ENCODE results near the gene TSHZ3. TPM values are rescaled to one million over a fixed set of nuclear protein-coding genes. Genes with fewer than 3 reads are reported as not detected.
A peak's percentile ranks its signal among the peaks of the same experiment; 100 is the strongest.

Gene TSHZ3
- total RNA-seq, 1 donor from 2014 or later, result 32.8 TPM

GRCh38 chr19:31339411-31339810 is 9.8 kb downstream of the TSHZ3 start:
- peak; percentile 46 for ATAC-seq
- intact Hi-C loops (cut with DNase I), result no loop called here

GRCh38 chr19:31338069-31338776 is 11.0 kb downstream of the TSHZ3 start:
- intact Hi-C loops (cut with DNase I), result no loop called here
- ATAC-seq (peak; percentile 90), DNase-seq (ENCODE audit: low spot score) (peak; percentile 74)

More at GRCh38 chr19:31339411-31339810, 9.8 kb downstream of the TSHZ3 start:
- no peak for DNase-seq (ENCODE audit: low spot score)

GRCh38 chr19:31337008-31337914 is 12.0 kb downstream of the TSHZ3 start:
- ATAC-seq (no peak), DNase-seq (ENCODE audit: low spot score) (no peak)
- intact Hi-C loops (cut with DNase I), result no loop called here

- intact Hi-C loops (cut with DNase I), result no loop called here
- DNase-seq (ENCODE audit: low spot score), result peak; percentile 51
- no peak for ATAC-seq
Observed at GRCh38 chr19:31335716-31336115, 13.5 kb downstream of the TSHZ3 start.

GRCh38 chr19:31334849-31335624 is 14.2 kb downstream of the TSHZ3 start:
- intact Hi-C loops (cut with DNase I), result no loop called here
- peak; percentile 55 for DNase-seq (ENCODE audit: low spot score)
- ATAC-seq, result no peak

DNA sequence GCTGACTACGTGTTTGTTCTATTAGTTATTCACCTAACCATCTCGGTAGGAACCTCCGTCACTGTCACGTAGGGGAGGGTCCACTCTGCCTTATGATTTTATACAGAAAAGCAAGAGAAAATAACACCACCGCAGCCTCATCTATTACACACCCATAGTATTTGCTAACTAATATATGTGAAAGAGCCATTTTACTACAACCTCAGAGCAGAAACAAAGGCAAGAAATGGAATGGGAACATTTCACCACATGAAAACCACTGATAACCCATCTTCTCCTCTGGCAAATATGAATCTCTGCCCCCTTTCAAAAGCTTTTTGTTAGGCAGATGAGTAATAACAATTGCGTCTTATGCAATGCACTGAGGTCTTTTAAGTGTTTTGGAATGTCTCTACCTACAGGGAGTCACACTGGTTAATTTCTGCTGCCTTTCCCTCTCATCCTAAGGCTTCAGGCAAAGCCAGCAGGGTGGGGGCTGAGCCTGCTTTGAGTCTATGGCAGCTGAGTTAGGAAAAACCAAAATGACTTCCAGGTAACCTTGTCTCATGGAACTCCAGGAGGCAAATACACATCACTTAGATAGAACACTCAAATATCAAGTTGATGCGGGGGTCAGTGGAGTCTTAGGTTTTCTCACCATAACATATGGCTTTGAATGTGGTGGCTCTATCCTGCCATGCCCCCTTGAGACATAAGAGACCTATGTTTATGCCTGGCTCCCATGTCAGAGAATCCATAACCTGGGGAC is 15.0 kb downstream of the TSHZ3 start:
- intact Hi-C loops (cut with DNase I), result no loop called here
- DNase-seq (ENCODE audit: low spot score), result no peak
- ATAC-seq, result no peak

GRCh38 chr19:31332096-31332495 is 17.1 kb downstream of the TSHZ3 start:
- intact Hi-C loops (cut with DNase I), result no loop called here
- DNase-seq (ENCODE audit: low spot score) (no peak), ATAC-seq (no peak)

DNA sequence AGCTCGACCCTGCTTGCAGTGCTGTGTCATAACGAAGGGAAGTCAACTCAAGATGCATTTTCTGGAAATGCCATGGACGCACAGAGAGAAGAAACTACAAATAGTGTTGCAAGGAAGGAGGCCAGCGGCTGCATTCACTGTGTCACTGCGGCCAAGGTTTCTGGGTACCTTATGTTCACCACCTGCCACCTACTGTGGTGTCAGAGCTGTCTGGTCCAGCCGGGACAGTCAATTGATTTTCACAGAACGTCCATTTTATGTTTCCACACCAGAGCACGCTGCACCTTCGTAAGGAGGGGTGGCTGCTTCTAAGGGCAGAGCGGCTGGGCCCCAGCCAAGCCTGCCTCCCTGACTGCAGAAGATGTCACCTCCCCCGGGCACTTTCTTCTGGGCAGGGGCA is 17.7 kb downstream of the TSHZ3 start:
- intact Hi-C loops (cut with DNase I), result no loop called here
- peak; percentile 10 for ATAC-seq
- DNase-seq (ENCODE audit: low spot score), result no peak

DNA sequence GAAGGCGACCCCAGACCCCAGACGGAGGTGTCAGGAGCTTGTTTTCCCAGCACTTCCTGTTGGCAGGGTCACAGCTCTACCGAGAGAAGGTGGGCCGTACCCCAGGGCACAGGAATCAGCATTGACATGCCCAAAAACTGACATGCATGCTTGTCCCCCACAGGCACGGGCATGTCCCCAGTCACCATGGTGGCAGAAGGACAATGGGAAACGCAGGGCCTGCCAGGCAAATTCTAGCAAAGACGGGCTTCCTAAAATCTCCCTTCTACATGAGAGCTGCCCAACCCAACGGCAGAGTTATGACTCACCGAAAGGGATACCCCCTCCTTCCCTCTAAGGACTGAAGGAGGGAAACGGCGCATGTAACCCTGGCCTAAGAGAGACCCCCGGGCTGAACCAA is 18.5 kb downstream of the TSHZ3 start:
- DNase-seq (ENCODE audit: low spot score) (peak; percentile 47), ATAC-seq (peak; percentile 51)

DNA sequence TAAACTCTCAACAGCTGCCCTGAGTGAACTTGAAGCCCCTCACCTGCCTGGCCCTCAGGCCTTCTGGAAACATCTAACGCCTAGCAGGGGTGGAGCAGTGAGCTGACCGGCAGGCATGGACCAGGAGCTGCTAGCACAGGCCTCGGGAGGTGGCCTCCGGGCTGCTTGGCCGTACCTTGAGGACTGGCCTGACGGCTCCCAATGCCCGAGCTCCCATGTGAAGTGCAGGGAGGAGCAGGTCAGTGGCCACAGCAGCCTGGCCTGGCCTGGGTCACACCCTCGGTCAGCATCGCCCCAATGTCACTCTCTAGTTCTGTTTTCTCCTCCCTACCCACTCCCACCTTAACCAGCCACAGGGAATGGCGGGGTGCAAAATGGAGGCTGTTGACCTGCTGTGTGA is 19.0 kb downstream of the TSHZ3 start:
- intact Hi-C loops (cut with DNase I), result no loop called here

More for the DNA sequence above, 18.5 kb downstream of the TSHZ3 start:
- intact Hi-C loops (cut with DNase I), result no loop called here

DNA sequence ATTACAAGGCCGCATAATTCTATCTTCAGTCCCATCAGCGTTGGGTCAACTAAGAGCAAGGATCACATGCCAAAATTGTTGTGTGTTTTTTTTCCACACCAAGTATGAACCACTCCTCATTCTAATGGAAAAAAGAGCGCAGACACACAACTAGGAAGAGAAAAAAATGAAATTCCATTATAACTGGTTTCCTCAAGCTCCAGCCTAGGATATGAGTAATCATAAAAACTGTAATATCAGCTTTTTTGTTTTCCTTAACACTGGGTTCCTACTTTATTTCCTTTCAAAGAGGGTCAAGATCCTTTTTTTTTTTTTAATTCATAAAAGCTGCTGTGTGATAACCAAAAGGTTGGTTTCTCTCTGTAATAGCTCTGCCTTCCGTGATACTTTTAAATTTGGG is 19.4 kb downstream of the TSHZ3 start:
- peak; percentile 27 for ATAC-seq
- intact Hi-C loops (cut with DNase I), result loop anchor here (5.0 kb wide), 1 partner anchor 1008 kb away; no protein-coding TSS in a partner anchor

More for the DNA sequence above, 19.0 kb downstream of the TSHZ3 start:
- DNase-seq (ENCODE audit: low spot score), result peak; percentile 60
- ATAC-seq, result peak; percentile 38

GRCh38 chr19:31328238-31328637 is 21.0 kb downstream of the TSHZ3 start:
- ATAC-seq (no peak), DNase-seq (ENCODE audit: low spot score) (peak; percentile 51)
- intact Hi-C loops (cut with DNase I), result loop anchor here (5.0 kb wide), 1 partner anchor 1006 kb away; no protein-coding TSS in a partner anchor

More for the DNA sequence above, 19.4 kb downstream of the TSHZ3 start:
- DNase-seq (ENCODE audit: low spot score), result no peak

- intact Hi-C loops (cut with DNase I), result loop anchor here (5.0 kb wide), 1 partner anchor 1004 kb away; no protein-coding TSS in a partner anchor
- DNase-seq (ENCODE audit: low spot score) (no peak), ATAC-seq (peak; percentile 26)
Observed at GRCh38 chr19:31326329-31327028, 22.8 kb downstream of the TSHZ3 start.

DNA sequence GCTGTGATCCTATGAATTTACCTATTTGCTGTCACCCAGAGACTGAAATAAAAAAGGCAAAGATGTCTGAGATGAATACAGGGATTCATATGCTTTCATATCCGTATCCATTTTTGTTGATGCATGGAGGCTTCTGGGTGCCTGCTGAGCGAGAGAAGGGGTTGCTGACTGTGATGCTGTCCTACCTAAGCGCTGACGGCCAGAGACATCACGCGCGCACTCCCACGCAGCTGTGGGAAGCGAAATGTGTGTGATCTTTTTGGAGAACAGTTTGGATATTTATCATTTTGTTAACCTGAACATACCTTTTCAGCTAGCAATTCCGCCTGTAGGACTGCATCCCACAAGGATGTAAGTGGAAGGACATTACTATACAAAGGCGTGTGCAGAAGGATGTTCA is 23.9 kb downstream of the TSHZ3 start:
- DNase-seq (ENCODE audit: low spot score), result no peak
- ATAC-seq, result no peak
- intact Hi-C loops (cut with DNase I), result loop anchor here (5.0 kb wide), 1 partner anchor 1003 kb away; no protein-coding TSS in a partner anchor

- no peak for DNase-seq (ENCODE audit: low spot score)
Observed at GRCh38 chr19:31319465-31319864, 29.8 kb downstream of the TSHZ3 start.

GRCh38 chr19:31318790-31319425 is 30.3 kb downstream of the TSHZ3 start:
- DNase-seq (ENCODE audit: low spot score) (no peak), ATAC-seq (no peak)
- intact Hi-C loops (cut with DNase I), result no loop called here

More at GRCh38 chr19:31319465-31319864, 29.8 kb downstream of the TSHZ3 start:
- ATAC-seq, result no peak
- intact Hi-C loops (cut with DNase I), result no loop called here

- no peak for ATAC-seq
- intact Hi-C loops (cut with DNase I), result no loop called here
- no peak for DNase-seq (ENCODE audit: low spot score)
Observed at GRCh38 chr19:31317570-31317969, 31.7 kb downstream of the TSHZ3 start.

Data from sciatic nerve (tissue), 2 donors.